GM21360 (cell line): ENCODE results near the gene HOXC4.
A peak's percentile ranks its signal among the peaks of the same experiment; 100 is the strongest.
"Not testable (repeated sequence)": the region's sequence is repeated elsewhere in the genome, so short reads cannot be mapped to it uniquely, and the experiment has no call there.

ENCODE experiments used
- ATAC-seq: cut with Tn5 transposase; IDR thresholded peaks from one replicate; pipeline ENCODE4 v1.9.1; 2021; ENCODE audit warnings: mild to moderate bottlenecking, moderate library complexity; ENCODE audit not compliant: unreplicated experiment

Gene HOXC4

GRCh38 chr12:54053003-54053750, 458 bp upstream of the HOXC4 start:
- ATAC-seq, result peak; percentile 58

- no peak for ATAC-seq
Observed at GRCh38 chr12:54054742-54055194, 1.1 kb downstream of the HOXC4 start.

- no peak for ATAC-seq
Observed at GRCh38 chr12:54055552-54055951, 1.9 kb downstream of the HOXC4 start.

GRCh38 chr12:54056110-54056509, 2.5 kb downstream of the HOXC4 start:
- no peak for ATAC-seq

GRCh38 chr12:54058128-54058768, 4.6 kb downstream of the HOXC4 start:
- ATAC-seq, result no peak

- ATAC-seq, result no peak
Observed at GRCh38 chr12:54059668-54060067, 6.0 kb downstream of the HOXC4 start.

GRCh38 chr12:54060174-54060974, 6.7 kb downstream of the HOXC4 start:
- no peak for ATAC-seq

GRCh38 chr12:54060975-54061778, 7.5 kb downstream of the HOXC4 start:
- no peak for ATAC-seq

GRCh38 chr12:54065677-54066076, 12.0 kb downstream of the HOXC4 start:
- no peak for ATAC-seq

- no peak for ATAC-seq
Observed at GRCh38 chr12:54066408-54066807, 12.8 kb downstream of the HOXC4 start.

GRCh38 chr12:54068418-54069070, 14.9 kb downstream of the HOXC4 start:
- ATAC-seq, result no peak

GRCh38 chr12:54071942-54072341, 18.3 kb downstream of the HOXC4 start:
- ATAC-seq, result no peak

GRCh38 chr12:54074308-54074707, 20.7 kb downstream of the HOXC4 start:
- no peak for ATAC-seq

GRCh38 chr12:54075409-54075808, 21.8 kb downstream of the HOXC4 start:
- no peak for ATAC-seq

- no peak for ATAC-seq
Observed at GRCh38 chr12:54075974-54076373, 22.3 kb downstream of the HOXC4 start.

- ATAC-seq, result not testable (repeated sequence)
Observed at GRCh38 chr12:54077843-54078242, 24.2 kb downstream of the HOXC4 start.

GRCh38 chr12:54079115-54079514, 25.5 kb downstream of the HOXC4 start:
- ATAC-seq, result not testable (repeated sequence)

- not testable (repeated sequence) for ATAC-seq
Observed at GRCh38 chr12:54080008-54080924, 26.6 kb downstream of the HOXC4 start.

- ATAC-seq, result not testable (repeated sequence)
Observed at GRCh38 chr12:54081053-54081514, 27.4 kb downstream of the HOXC4 start.
